ENCODE measurements around the gene MEP1B. TPM values are rescaled to one million over a fixed set of nuclear protein-coding genes. Genes with fewer than 3 reads are reported as not detected.

Gene MEP1B
- total and polyA plus RNA-seq, 2 donors from 2014 or later: not detected

- no peak overlapping the region for H3K4me3 ChIP-seq (ENCODE audit: low read length in 3 of 3)
- FAIRE-seq: no peak
- no peaks in the 10 kb centered on the region for H3K4me1 ChIP-seq (ENCODE audit: control insufficient read depth in 2 of 3, insufficient read depth in 2 of 3, low read depth in 1 of 3, low read length in 3 of 3)
- no peaks in the 10 kb centered on the region for H3K9me3 ChIP-seq (ENCODE audit: control insufficient read depth in 2 of 3, insufficient read depth in 1 of 3, low read length in 3 of 3)
- no peaks in the 10 kb centered on the region for H3K27me3 ChIP-seq (ENCODE audit: control insufficient read depth, insufficient read depth, low read length)
- no peak overlapping the region for H3K27ac ChIP-seq (ENCODE audit: low read depth in 2 of 2, low read length in 2 of 2)
- no peak for DNase-seq
- no peak overlapping the region for H3K9ac ChIP-seq (ENCODE audit: low read length in 3 of 3)
- no peak for TF ChIP-seq CTCF (IDR thresholded peaks at IDR 0.05; ENCODE audit: borderline replicate concordance, extremely low read depth, insufficient read depth)
- intact Hi-C loops (cut with DNase I): no loop called here
- H3K36me3 ChIP-seq (ENCODE audit: control insufficient read depth in 2 of 3, insufficient read depth in 3 of 3, low read length in 3 of 3): no peaks in the 10 kb centered on the region
These were observed 18.7 kb downstream of the MEP1B start for GRCh38 chr18:32208577-32208976.

GRCh38 chr18:32209685-32210445 is 20.0 kb downstream of the MEP1B start:
- no peak for TF ChIP-seq CTCF (IDR thresholded peaks at IDR 0.05; ENCODE audit: borderline replicate concordance, extremely low read depth, insufficient read depth)
- FAIRE-seq (no peak), DNase-seq (no peak)
- no peak overlapping the region for H3K9ac ChIP-seq (ENCODE audit: low read length in 3 of 3)
- H3K4me3 ChIP-seq (ENCODE audit: low read length in 3 of 3): no peak overlapping the region
- no peaks in the 10 kb centered on the region for H3K4me1 ChIP-seq (ENCODE audit: control insufficient read depth in 2 of 3, insufficient read depth in 2 of 3, low read depth in 1 of 3, low read length in 3 of 3)
- H3K27me3 ChIP-seq (ENCODE audit: control insufficient read depth, insufficient read depth, low read length): no peaks in the 10 kb centered on the region
- H3K27ac ChIP-seq (ENCODE audit: low read depth in 2 of 2, low read length in 2 of 2): no peak overlapping the region
- intact Hi-C loops (cut with DNase I): no loop called here
- no peaks in the 10 kb centered on the region for H3K36me3 ChIP-seq (ENCODE audit: control insufficient read depth in 2 of 3, insufficient read depth in 3 of 3, low read length in 3 of 3)
- no peaks in the 10 kb centered on the region for H3K9me3 ChIP-seq (ENCODE audit: control insufficient read depth in 2 of 3, insufficient read depth in 1 of 3, low read length in 3 of 3)

GRCh38 chr18:32213693-32214092 is 23.9 kb downstream of the MEP1B start:
- intact Hi-C loops (cut with DNase I): no loop called here
- no peak for TF ChIP-seq CTCF (IDR thresholded peaks at IDR 0.05; ENCODE audit: borderline replicate concordance, extremely low read depth, insufficient read depth)
- DNase-seq (peak in 1 of 5 donors; percentile 5), FAIRE-seq (no peak)
- H3K4me3 ChIP-seq (ENCODE audit: low read length in 3 of 3): no peak overlapping the region
- no peaks in the 10 kb centered on the region for H3K27me3 ChIP-seq (ENCODE audit: control insufficient read depth, insufficient read depth, low read length)
- H3K36me3 ChIP-seq (ENCODE audit: control insufficient read depth in 2 of 3, insufficient read depth in 3 of 3, low read length in 3 of 3): no peaks in the 10 kb centered on the region
- no peak overlapping the region for H3K27ac ChIP-seq (ENCODE audit: low read depth in 2 of 2, low read length in 2 of 2)
- no peaks in the 10 kb centered on the region for H3K4me1 ChIP-seq (ENCODE audit: control insufficient read depth in 2 of 3, insufficient read depth in 2 of 3, low read depth in 1 of 3, low read length in 3 of 3)
- no peak overlapping the region for H3K9ac ChIP-seq (ENCODE audit: low read length in 3 of 3)
- no peaks in the 10 kb centered on the region for H3K9me3 ChIP-seq (ENCODE audit: control insufficient read depth in 2 of 3, insufficient read depth in 1 of 3, low read length in 3 of 3)
